Coronary artery (tissue), 2 donors: ENCODE measurements around the gene NAMPT.

ENCODE experiments used
- DNase-seq: peaks from one replicate; pipeline ENCODE4 v3.0.0-alpha.2; 2017; ENCODE audit warnings: low spot score
- H3K27ac ChIP-seq, 2 donors: fragments of 200-600 bp; sonication (generic); one replicate each; pipeline ENCODE4 v1.5.1; 2016 to 2019
- H3K4me3 ChIP-seq: fragments of 200-600 bp; sonication (generic); 2 replicates; pipeline ENCODE4 v1.5.1; 2016; ENCODE audit warnings: mild to moderate bottlenecking, moderate library complexity
- CTCF ChIP-seq: fragments of 200-600 bp; sonication (generic); IDR thresholded peaks from one replicate; pipeline ENCODE4 v1.5.1; 2019; ENCODE audit warnings: antibody characterized with exemption

The NAMPT gene

GRCh38 chr7:106285051-106285854 is 470 bp upstream of the NAMPT start:
- DNase-seq: peak; percentile 100
- TF ChIP-seq CTCF: no peak
- Histone ChIP-seq H3K27ac (peak overlapping the region; percentile 98 to 99), H3K4me3 (peak overlapping the region; percentile 89)

- no peak for TF ChIP-seq CTCF
- H3K4me3 ChIP-seq: peak overlapping the region; percentile 89
- peak overlapping the region; percentile 98 to 99 for H3K27ac ChIP-seq
- DNase-seq: peak; percentile 82
Measured at GRCh38 chr7:106283831-106284713, 711 bp downstream of the NAMPT start.

GRCh38 chr7:106283501-106283830 is 1.3 kb downstream of the NAMPT start:
- DNase-seq: no peak
- peak overlapping the region; percentile 89 for H3K4me3 ChIP-seq
- peak overlapping the region; percentile 98 to 99 for H3K27ac ChIP-seq
- no peak for TF ChIP-seq CTCF

GRCh38 chr7:106282852-106283251 is 1.9 kb downstream of the NAMPT start:
- H3K4me3 ChIP-seq: peak overlapping the region; percentile 89
- H3K27ac ChIP-seq: peak overlapping the region in 1 of 2 donors; percentile 98
- TF ChIP-seq CTCF: no peak
- DNase-seq: no peak

- H3K27ac ChIP-seq: peak overlapping the region in 1 of 2 donors; percentile 98
- no peak for TF ChIP-seq CTCF
- H3K4me3 ChIP-seq: peak overlapping the region; percentile 89
- no peak for DNase-seq
Measured at GRCh38 chr7:106282390-106282789, 2.4 kb downstream of the NAMPT start.

- no peak overlapping the region for H3K27ac ChIP-seq
- no peak for TF ChIP-seq CTCF
- H3K4me3 ChIP-seq: peak overlapping the region; percentile 89
- no peak for DNase-seq
Measured at GRCh38 chr7:106281585-106282318, 3.0 kb downstream of the NAMPT start.
